ENCODE results near the gene BMI1. TPM values are rescaled to one million over a fixed set of nuclear protein-coding genes. Genes with fewer than 3 reads are reported as not detected.

BMI1 gene
- total RNA-seq, 1 experiment from 2014 or later: 3.4 TPM

DNA sequence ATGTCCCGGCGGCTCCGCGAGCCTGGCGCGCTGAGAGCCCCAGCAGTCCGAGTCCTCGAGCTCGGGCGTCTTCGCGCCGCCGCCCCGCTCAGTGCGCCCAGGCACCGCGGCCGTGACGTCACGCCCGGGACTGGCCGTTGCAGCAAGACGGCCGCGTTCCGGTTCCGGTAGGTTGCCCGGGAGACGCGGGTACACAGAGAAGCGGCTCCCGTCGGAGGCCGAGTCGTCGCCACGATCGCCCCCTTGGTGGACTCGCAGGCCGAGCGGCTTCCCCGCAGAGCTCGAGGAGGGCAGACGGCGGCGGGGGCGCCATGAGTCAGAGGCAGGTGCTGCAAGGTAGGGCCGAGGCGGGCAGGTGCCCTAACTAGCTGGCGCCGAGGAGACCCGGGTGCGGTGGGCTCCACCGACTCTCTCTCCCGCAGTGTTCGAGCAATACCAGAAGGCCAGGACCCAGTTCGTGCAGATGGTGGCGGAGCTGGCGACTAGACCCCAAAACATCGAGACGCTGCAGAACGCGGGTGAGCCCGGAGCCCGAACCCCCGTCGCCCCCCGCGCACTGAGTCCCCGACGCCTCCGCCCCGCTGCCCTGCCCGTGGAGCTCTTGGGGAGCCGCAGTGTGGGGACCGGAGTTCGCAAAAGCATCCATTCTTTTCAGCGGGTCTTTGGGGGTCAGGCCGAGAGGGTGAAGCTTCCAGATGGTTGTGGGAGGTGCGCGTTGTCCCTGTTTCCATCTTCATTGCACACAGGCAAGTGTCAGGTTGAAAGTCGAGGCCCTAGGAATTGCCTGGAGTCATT is 24.6 kb downstream of the BMI1 start, which contains the start of gene SPAG6 (continued):
- TF ChIP-seq, protein P1, sequence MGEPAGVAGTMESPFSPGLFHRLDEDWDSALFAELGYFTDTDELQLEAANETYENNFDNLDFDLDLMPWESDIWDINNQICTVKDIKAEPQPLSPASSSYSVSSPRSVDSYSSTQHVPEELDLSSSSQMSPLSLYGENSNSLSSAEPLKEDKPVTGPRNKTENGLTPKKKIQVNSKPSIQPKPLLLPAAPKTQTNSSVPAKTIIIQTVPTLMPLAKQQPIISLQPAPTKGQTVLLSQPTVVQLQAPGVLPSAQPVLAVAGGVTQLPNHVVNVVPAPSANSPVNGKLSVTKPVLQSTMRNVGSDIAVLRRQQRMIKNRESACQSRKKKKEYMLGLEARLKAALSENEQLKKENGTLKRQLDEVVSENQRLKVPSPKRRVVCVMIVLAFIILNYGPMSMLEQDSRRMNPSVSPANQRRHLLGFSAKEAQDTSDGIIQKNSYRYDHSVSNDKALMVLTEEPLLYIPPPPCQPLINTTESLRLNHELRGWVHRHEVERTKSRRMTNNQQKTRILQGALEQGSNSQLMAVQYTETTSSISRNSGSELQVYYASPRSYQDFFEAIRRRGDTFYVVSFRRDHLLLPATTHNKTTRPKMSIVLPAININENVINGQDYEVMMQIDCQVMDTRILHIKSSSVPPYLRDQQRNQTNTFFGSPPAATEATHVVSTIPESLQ (CRISPR knock-in tag; IDR thresholded peaks at IDR 0.05): no peak
- no peak for TF ChIP-seq ZNF512 (CRISPR knock-in tag; IDR thresholded peaks at IDR 0.05; ENCODE audit: borderline replicate concordance)
- TF ChIP-seq CREM (CRISPR knock-in tag; IDR thresholded peaks at IDR 0.05): peak; percentile 93
- TF ChIP-seq ZNF232 (CRISPR knock-in tag; IDR thresholded peaks at IDR 0.05): peak; percentile 96
- TF ChIP-seq MLX (CRISPR knock-in tag; IDR thresholded peaks at IDR 0.05): 0 out of 2 replicates have a peak, but pooled peaks have one; percentile 55
- peak; percentile 97 for TF ChIP-seq MYBL2 (CRISPR knock-in tag; IDR thresholded peaks at IDR 0.05)
- 0 out of 2 replicates have a peak, but pooled peaks have one; percentile 60 for TF ChIP-seq ZNF281 (CRISPR knock-in tag; IDR thresholded peaks at IDR 0.05)
- peak; percentile 71 for TF ChIP-seq ZNF121 (CRISPR knock-in tag; IDR thresholded peaks at IDR 0.05)
- TF ChIP-seq E2F5 (CRISPR knock-in tag; IDR thresholded peaks at IDR 0.05): peak; percentile 60
- TF ChIP-seq CREB1 (CRISPR knock-in tag; IDR thresholded peaks at IDR 0.05): peak; percentile 90
- TF ChIP-seq, protein P2, sequence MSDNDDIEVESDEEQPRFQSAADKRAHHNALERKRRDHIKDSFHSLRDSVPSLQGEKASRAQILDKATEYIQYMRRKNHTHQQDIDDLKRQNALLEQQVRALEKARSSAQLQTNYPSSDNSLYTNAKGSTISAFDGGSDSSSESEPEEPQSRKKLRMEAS (CRISPR knock-in tag; IDR thresholded peaks at IDR 0.05): peak; percentile 99
- TF ChIP-seq TEAD1 (CRISPR knock-in tag; IDR thresholded peaks at IDR 0.05): peak; percentile 92
- no peak for TF ChIP-seq NFATC4 (CRISPR knock-in tag; IDR thresholded peaks at IDR 0.05)
- peak; percentile 84 for TF ChIP-seq ZNF138 (CRISPR knock-in tag; conservative IDR thresholded peaks at IDR 0.05)
- peak; percentile 88; the same call in 1 of the 2 replicates for TF ChIP-seq KAT7 (CRISPR knock-in tag; IDR thresholded peaks at IDR 0.05; ENCODE audit: borderline replicate concordance)
- TF ChIP-seq, protein P3, sequence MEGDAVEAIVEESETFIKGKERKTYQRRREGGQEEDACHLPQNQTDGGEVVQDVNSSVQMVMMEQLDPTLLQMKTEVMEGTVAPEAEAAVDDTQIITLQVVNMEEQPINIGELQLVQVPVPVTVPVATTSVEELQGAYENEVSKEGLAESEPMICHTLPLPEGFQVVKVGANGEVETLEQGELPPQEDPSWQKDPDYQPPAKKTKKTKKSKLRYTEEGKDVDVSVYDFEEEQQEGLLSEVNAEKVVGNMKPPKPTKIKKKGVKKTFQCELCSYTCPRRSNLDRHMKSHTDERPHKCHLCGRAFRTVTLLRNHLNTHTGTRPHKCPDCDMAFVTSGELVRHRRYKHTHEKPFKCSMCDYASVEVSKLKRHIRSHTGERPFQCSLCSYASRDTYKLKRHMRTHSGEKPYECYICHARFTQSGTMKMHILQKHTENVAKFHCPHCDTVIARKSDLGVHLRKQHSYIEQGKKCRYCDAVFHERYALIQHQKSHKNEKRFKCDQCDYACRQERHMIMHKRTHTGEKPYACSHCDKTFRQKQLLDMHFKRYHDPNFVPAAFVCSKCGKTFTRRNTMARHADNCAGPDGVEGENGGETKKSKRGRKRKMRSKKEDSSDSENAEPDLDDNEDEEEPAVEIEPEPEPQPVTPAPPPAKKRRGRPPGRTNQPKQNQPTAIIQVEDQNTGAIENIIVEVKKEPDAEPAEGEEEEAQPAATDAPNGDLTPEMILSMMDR (IDR thresholded peaks at IDR 0.05): no peak
- TF ChIP-seq, protein P4, sequence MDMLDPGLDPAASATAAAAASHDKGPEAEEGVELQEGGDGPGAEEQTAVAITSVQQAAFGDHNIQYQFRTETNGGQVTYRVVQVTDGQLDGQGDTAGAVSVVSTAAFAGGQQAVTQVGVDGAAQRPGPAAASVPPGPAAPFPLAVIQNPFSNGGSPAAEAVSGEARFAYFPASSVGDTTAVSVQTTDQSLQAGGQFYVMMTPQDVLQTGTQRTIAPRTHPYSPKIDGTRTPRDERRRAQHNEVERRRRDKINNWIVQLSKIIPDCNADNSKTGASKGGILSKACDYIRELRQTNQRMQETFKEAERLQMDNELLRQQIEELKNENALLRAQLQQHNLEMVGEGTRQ (CRISPR knock-in tag; IDR thresholded peaks at IDR 0.05): peak; percentile 27
- TF ChIP-seq ZNF263 (CRISPR knock-in tag; IDR thresholded peaks at IDR 0.05; ENCODE audit: low read depth): peak; percentile 34; the same call in 1 of the 2 replicates
- TF ChIP-seq USF1 (CRISPR knock-in tag; IDR thresholded peaks at IDR 0.05): peak; percentile 61; the same call in 1 of the 2 replicates
- peak; percentile 93 for TF ChIP-seq TP53 (CRISPR knock-in tag; IDR thresholded peaks at IDR 0.05)
- peak; percentile 99 for TF ChIP-seq ZBTB21 (CRISPR knock-in tag; IDR thresholded peaks at IDR 0.05; ENCODE audit: borderline replicate concordance)
